Spleen (tissue), 11 donors: Measurements from ENCODE around the gene NDP. TPM values are rescaled to one million over a fixed set of nuclear protein-coding genes. Genes with fewer than 3 reads are reported as not detected.
"Not testable (repeated sequence)": the region's sequence is repeated elsewhere in the genome, so short reads cannot be mapped to it uniquely, and the experiment has no call there.

ENCODE experiments used
- DNase-seq: peaks from one replicate; pipeline ENCODE4 v3.0.0-alpha.2; 2020
- H3K27ac ChIP-seq, 8 donors: fragments of 200-600 bp; sonication (generic) in 7 of 8; 1 replicate in 4 of 8; 2 replicates in 4 of 8; pipeline versions ENCODE4 v1.5.0 to v1.8.0; 2016 to 2021; ENCODE audit warnings: inconsistent platforms in 4 of 8, mild to moderate bottlenecking in 4 of 8, moderate library complexity in 1 of 8
- H3K27me3 ChIP-seq, 7 donors: fragments of 200-600 bp; sonication (generic) in 6 of 7; replicated peaks in 1 of 7; 1 replicate in 4 of 7; 2 replicates in 3 of 7; pipeline versions ENCODE4 v1.5.0 to v1.8.0; 2016 to 2021; ENCODE audit warnings: inconsistent platforms in 3 of 7, mild to moderate bottlenecking in 1 of 7
- H3K36me3 ChIP-seq, 6 donors: fragments of 200-600 bp; sonication (generic) in 5 of 6; 1 replicate in 4 of 6; 2 replicates in 2 of 6; pipeline versions ENCODE4 v1.5.0 to v1.8.0; 2016 to 2021; ENCODE audit warnings: inconsistent platforms in 2 of 6
- H3K4me1 ChIP-seq, 6 donors: fragments of 200-600 bp; sonication (generic) in 5 of 6; 1 replicate in 3 of 6; 2 replicates in 3 of 6; pipeline versions ENCODE4 v1.5.0 to v1.8.0; 2016 to 2021; ENCODE audit warnings: inconsistent platforms in 3 of 6
- H3K4me3 ChIP-seq, 8 donors: fragments of 200-600 bp; sonication (generic) in 7 of 8; 1 replicate in 4 of 8; 2 replicates in 4 of 8; pipeline versions ENCODE4 v1.5.0 to v1.8.0; 2016 to 2021; ENCODE audit warnings: inconsistent platforms in 4 of 8, mild to moderate bottlenecking in 4 of 8, moderate library complexity in 2 of 8
- H3K9me3 ChIP-seq, 8 donors: fragments of 200-600 bp; sonication (generic) in 7 of 8; 1 replicate in 4 of 8; 2 replicates in 4 of 8; pipeline versions ENCODE4 v1.5.0 to v1.8.0; 2016 to 2021; ENCODE audit warnings: inconsistent platforms in 4 of 8
- POLR2A ChIP-seq, 3 donors: fragments of 450-650 bp; IDR thresholded peaks; one replicate each; pipeline ENCODE4 v1.5.1; 2017; ENCODE audit warnings: antibody characterized with exemption in 3 of 3, mild to moderate bottlenecking in 1 of 3
- POLR2AphosphoS5 ChIP-seq, 3 donors: sonication (generic); formaldehyde crosslinking; IDR thresholded peaks; one replicate each; pipeline ENCODE4 v1.5.1; 2017; ENCODE audit warnings: antibody characterized with exemption in 3 of 3
- WGBS, 5 donors: extraction: QIAGEN DNeasy Blood & Tissue Kit in 3 of 5; methylation state at CpG; one replicate each; pipeline versions ENCODE4 v1.1.5 to v1.1.7; 2013 to 2018; 5-methylcytosine and 5-hydroxymethylcytosine counted together
- intact Hi-C: fragments of 100-400 bp; cut with DNase I; formaldehyde crosslinking; loops from one replicate; pipeline ENCODE4 v1.15.0; 2023; ENCODE audit warnings: low total_unique reads
- polyA plus RNA-seq, 3 donors: library from polyadenylated mRNA; stranded (reverse); fragments of 200-250 nt; gene quantifications; one replicate each; pipeline ENCODE4 v1.2.1, GENCODE V29; 2013
- total RNA-seq, 7 donors: library from RNA; depleted of rRNA in 3 of 7; stranded (reverse); fragments of >200 nt in 3 of 7; fragmentation: NEBNext Ultra II Directional in 4 of 7; extraction: Animal tissue kit (Norgen Biotek cat#: 25700) in 4 of 7; gene quantifications; one replicate each; pipeline versions ENCODE4 v1.1.0 to v1.2.1, GENCODE V29; 2016 to 2021
- TF ChIP-seq, protein P1 (sequence below), 11 experiments: fragments of 200-600 bp in 7 of 11; fragments of 450-650 bp in 4 of 11; sonication (generic) in 4 of 11; IDR thresholded peaks in 8 of 11; conservative IDR thresholded peaks in 3 of 11; 1 replicate in 7 of 11; 2 replicates in 4 of 11; pipeline versions ENCODE4 v1.4.0 to v1.8.0; 2016 to 2021; ENCODE audit warnings: antibody characterized with exemption in 11 of 11, inconsistent platforms in 4 of 11, mild to moderate bottlenecking in 1 of 11
- donor health status: healthy with polysubstance abuse.
- donor health status: DM: no; HTN: no; CAD: no; lungs with moderate emphysema.
- donor health status: DM: no; HTN: no; CAD: no.
- donor health status: Bipolar disorder and iron deficiency.
- donor health status: healthy.
- donor health status: DM: no; HTN: no; CAD: no.
- donor health status: DM: yes; HTN: yes; CAD: no.

Gene NDP
- total and polyA plus RNA-seq, 10 donors = 0.04 to 0.55 (median 0.37) TPM; not detected in 6

DNA sequence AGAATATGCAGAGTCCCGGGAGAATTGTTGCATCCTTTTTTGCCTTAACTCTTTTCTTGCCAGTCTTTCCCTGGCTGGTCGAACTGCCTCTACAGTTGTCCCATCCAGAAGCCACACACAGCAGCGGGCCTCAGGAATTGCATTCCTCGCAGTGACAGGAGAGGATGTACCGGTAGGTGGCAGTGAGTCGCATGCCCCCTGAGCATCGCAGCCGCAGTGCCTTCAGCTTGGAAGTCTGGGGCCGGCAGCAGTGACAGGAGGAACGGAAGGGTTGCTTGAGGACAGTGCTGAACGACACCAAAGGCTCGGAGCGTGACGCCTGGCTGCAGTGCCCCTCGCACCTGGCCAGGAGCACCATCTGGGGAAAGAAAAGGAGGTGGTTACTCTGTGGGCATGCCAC is 23.5 kb downstream of the NDP start:
- Histone ChIP-seq H3K27ac (no peak overlapping the region), H3K4me1 (no peaks in the 10 kb centered on the region), H3K36me3 (no peaks in the 10 kb centered on the region), H3K27me3 (peaks cover 0 to 32% (median 0%) of the 10 kb centered on the region in 7 donors), H3K9me3 (no peaks in the 10 kb centered on the region), H3K4me3 (no peak overlapping the region)
- intact Hi-C loops = loop anchor here (10.0 kb wide), 1 partner anchor 295 kb away; no protein-coding TSS in a partner anchor
- 8 to 13% (median 10%) methylated on average over 3 to 15 of the region's 15 CpGs for WGBS, 5 donors
- DNase-seq = peak; percentile 77
- no peak for TF ChIP-seq POLR2A (IDR thresholded peaks at IDR 0.05)
- TF ChIP-seq, protein P1, sequence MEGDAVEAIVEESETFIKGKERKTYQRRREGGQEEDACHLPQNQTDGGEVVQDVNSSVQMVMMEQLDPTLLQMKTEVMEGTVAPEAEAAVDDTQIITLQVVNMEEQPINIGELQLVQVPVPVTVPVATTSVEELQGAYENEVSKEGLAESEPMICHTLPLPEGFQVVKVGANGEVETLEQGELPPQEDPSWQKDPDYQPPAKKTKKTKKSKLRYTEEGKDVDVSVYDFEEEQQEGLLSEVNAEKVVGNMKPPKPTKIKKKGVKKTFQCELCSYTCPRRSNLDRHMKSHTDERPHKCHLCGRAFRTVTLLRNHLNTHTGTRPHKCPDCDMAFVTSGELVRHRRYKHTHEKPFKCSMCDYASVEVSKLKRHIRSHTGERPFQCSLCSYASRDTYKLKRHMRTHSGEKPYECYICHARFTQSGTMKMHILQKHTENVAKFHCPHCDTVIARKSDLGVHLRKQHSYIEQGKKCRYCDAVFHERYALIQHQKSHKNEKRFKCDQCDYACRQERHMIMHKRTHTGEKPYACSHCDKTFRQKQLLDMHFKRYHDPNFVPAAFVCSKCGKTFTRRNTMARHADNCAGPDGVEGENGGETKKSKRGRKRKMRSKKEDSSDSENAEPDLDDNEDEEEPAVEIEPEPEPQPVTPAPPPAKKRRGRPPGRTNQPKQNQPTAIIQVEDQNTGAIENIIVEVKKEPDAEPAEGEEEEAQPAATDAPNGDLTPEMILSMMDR (IDR thresholded peaks at IDR 0.05 in 8 of 11, conservative IDR thresholded peaks at IDR 0.05 in 3 of 11) = peak in 8 of 11 experiments; percentile 9 to 42 (median 28)

DNA sequence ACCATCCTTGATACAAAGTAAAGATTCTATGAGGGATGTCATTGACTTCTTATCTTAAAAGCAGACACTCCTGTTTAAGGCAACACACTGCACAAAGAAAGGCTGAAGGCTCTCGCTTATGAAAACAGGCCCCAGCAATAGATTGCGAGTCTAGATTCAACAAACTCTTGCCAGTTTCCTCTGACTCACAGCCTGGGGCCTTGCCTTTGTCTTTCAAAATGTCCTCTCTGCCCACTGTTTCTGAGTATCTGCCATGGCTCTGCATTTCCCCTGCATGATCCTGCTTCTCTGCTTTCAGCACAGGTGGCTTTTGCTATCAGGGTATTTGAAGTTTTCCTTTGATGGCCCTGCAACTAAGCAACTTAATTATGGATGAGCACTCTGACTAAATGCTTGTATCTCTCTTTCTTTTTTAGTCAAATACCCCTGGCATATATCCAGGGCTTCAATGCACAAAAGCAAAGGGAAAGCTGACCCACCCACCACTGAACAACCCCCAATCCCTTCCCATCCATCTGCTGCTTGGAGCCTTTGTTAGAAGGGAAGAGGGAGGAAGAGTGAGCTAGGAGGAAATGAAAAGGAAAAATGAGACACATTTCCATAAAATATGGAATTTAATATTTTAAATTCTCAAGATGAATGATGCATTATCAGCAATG is 32.2 kb downstream of the NDP start:
- TF ChIP-seq POLR2A (IDR thresholded peaks at IDR 0.05) = no peak
- no peak for TF ChIP-seq POLR2AphosphoS5 (IDR thresholded peaks at IDR 0.05)
- TF ChIP-seq, protein P1 (IDR thresholded peaks at IDR 0.05 in 8 of 11, conservative IDR thresholded peaks at IDR 0.05 in 3 of 11) = no peak
- no peak for DNase-seq
- no peak overlapping the region for H3K27ac ChIP-seq
- intact Hi-C loops = no loop called here
- H3K27me3 ChIP-seq = peaks cover 0 to 5% (median 0%) of the 10 kb centered on the region in 7 donors
- H3K9me3 ChIP-seq = no peaks in the 10 kb centered on the region
- no peaks in the 10 kb centered on the region for H3K36me3 ChIP-seq
- 68 to 94% (median 79%) methylated on average over 2 of the region's 2 CpGs for WGBS, 5 donors
- no peak overlapping the region for H3K4me3 ChIP-seq
- no peaks in the 10 kb centered on the region for H3K4me1 ChIP-seq

DNA sequence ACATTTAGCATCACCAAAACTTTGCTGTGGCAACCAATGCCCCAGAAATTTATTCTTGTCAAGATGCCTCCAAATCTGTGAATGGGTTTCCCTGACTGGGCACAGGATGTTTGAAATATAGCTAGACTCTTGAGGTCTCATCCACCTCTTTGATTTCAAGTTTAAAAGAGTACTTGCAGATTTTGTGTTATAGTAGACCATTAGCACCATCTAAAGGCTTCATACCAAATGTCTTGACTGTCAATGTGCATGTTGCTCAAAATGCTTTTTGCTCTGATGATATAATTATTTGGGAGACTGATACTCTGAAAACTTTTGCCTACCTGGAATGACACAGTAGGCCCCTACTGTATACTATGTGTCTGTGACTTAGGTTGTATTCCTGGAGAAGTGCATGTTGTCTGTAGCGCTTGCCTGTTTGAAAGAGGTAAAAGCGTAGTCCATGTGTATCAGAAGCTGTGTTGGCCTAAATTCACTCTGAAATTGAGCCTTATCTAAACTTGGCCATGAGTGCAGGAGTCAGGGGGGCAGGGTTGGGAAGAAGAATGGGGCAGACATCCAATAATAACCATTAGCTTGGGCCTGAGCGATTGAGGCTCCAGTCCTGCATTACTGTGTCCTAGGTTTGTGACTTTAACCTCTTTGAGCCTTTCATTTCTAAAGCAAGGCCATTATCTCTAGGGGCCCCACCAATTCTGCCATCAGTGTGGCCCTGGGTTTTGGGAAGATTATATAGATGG is 33.8 kb downstream of the NDP start:
- Histone ChIP-seq H3K27ac (no peak overlapping the region), H3K9me3 (no peaks in the 10 kb centered on the region), H3K27me3 (peaks cover 0 to 8% (median 0%) of the 10 kb centered on the region in 7 donors), H3K4me3 (no peak overlapping the region), H3K4me1 (no peaks in the 10 kb centered on the region), H3K36me3 (no peaks in the 10 kb centered on the region)
- 86 to 97% (median 94%) methylated on average over 3 of the region's 3 CpGs for WGBS, 5 donors
- TF ChIP-seq, protein P1 (IDR thresholded peaks at IDR 0.05 in 8 of 11, conservative IDR thresholded peaks at IDR 0.05 in 3 of 11) = no peak
- TF ChIP-seq POLR2AphosphoS5 (IDR thresholded peaks at IDR 0.05) (no peak), POLR2A (IDR thresholded peaks at IDR 0.05) (no peak)
- no peak for DNase-seq
- intact Hi-C loops = no loop called here

DNA sequence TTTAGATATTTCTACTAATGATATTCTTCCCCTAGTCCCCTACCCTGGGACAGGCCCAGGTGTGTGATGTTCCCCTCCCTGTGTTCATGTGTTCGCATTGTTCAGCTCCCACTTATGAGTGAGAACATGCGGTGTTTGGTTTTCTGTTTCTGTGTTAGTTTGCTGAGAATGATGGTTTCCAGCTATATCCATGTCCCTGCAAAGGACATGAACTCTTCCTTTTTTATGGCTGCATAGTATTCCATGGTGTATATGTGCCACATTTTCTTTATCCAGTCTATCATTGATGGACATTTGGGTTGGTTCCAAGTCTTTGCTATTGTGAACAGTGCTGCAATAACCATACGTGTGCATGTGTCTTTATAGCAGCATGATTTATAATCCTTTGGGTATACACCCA is 51.2 kb downstream of the NDP start:
- H3K27me3 ChIP-seq, DNase-seq, H3K4me3 ChIP-seq, H3K4me1 ChIP-seq, intact Hi-C loops, H3K27ac ChIP-seq, H3K36me3 ChIP-seq: not testable (repeated sequence)
- peaks cover 0 to 15% (median 0%) of the 10 kb centered on the region in 8 donors for H3K9me3 ChIP-seq
- WGBS, 5 donors = 81 to 98% (median 93%) methylated on average over 3 of the region's 3 CpGs

DNA sequence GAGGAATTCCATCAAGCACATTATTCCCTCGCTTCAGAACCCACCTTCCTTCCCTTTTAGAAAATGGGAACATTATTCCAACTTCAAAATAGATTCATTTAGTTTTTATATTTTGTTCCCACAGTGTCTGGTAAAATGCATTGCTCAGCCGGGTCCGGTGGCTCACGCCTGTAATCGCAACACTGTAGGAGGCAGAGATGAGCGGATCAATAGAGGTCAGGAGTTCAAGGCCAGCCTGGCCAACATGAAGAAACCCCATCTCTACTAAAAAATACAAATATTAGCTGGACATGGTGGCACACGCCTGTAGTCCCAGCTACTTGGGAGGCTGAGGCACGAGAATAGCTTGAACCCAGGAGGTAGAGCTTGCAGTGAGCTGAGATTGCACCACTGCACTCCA is 62.4 kb downstream of the NDP start:
- H3K9me3 ChIP-seq, DNase-seq, H3K27ac ChIP-seq, H3K27me3 ChIP-seq, H3K4me3 ChIP-seq, H3K36me3 ChIP-seq, intact Hi-C loops, H3K4me1 ChIP-seq: not testable (repeated sequence)
- WGBS, 5 donors = 81 to 94% (median 92%) methylated on average over 8 of the region's 8 CpGs
